MCF 10A (cell line): ENCODE results near the gene LACC1. TPM values are rescaled to one million over a fixed set of nuclear protein-coding genes. Genes with fewer than 3 reads are reported as not detected.

Experiments used
- BruUV-seq: library from RNA; stranded (reverse); fragments of 400-500 nt; replicated peaks from 2 replicates; lab custom pipeline; 2021; lab: Mats Ljungman, UMichigan
- CTCF ChIA-PET: fragments of 300-600 bp; sonication (Branson Sonifier 250); formaldehyde crosslinking; extraction: SDS; loops from one replicate; lab custom pipeline; 2021; ENCODE audit warnings: antibody characterized with exemption, inconsistent platforms; lab: Yijun Ruan, JAX
- POLR2A ChIA-PET: fragments of 300-600, 350-650 bp; sonication (Branson Sonifier 250); formaldehyde crosslinking; extraction: SDS; loops from one replicate; lab custom pipeline; 2020; ENCODE audit warnings: antibody characterized with exemption, inconsistent platforms; lab: Yijun Ruan, JAX
- DNase-seq: peaks from one replicate; pipeline ENCODE4 v3.0.0-alpha.2; 2018; ENCODE audit not compliant: unreplicated experiment
- H3K27ac Mint-ChIP-seq: one replicate; pipeline ENCODE4 v1.8.0; 2022; ENCODE audit warnings: mild to moderate bottlenecking, low read depth, mixed read lengths; ENCODE audit not compliant: unreplicated experiment
- H3K27me3 Mint-ChIP-seq: one replicate; pipeline ENCODE4 v1.8.0; 2022; ENCODE audit warnings: mixed read lengths; ENCODE audit not compliant: insufficient read depth, unreplicated experiment
- H3K36me3 Mint-ChIP-seq: one replicate; pipeline ENCODE4 v1.8.0; 2022; ENCODE audit warnings: mild to moderate bottlenecking, moderate library complexity, mixed read lengths; ENCODE audit not compliant: insufficient read depth, unreplicated experiment
- H3K4me1 Mint-ChIP-seq: one replicate; pipeline ENCODE4 v1.8.0; 2022; ENCODE audit warnings: mixed read lengths; ENCODE audit not compliant: insufficient read depth, unreplicated experiment
- H3K4me3 Mint-ChIP-seq: one replicate; pipeline ENCODE4 v1.8.0; 2022; ENCODE audit warnings: mild to moderate bottlenecking, moderate library complexity, mixed read lengths; ENCODE audit not compliant: unreplicated experiment
- H3K9me3 Mint-ChIP-seq: one replicate; pipeline ENCODE4 v1.8.0; 2022; ENCODE audit warnings: mixed read lengths; ENCODE audit not compliant: unreplicated experiment
- intact Hi-C: fragments of 100-400 bp; cut with micrococcal nuclease; formaldehyde crosslinking; loops from 2 replicates; pipeline ENCODE4 v1.14.1; 2022
- total RNA-seq: library from RNA; stranded (reverse); gene quantifications from 2 replicates; pipeline ENCODE4 v1.2.3, GENCODE V29; 2022
- TF ChIP-seq, protein P1 (sequence below): fragments of 200-600 bp; IDR thresholded peaks from one replicate; pipeline ENCODE4 v1.8.0; 2022; ENCODE audit warnings: antibody characterized with exemption, mild to moderate bottlenecking; ENCODE audit not compliant: unreplicated experiment

LACC1 gene
- total RNA-seq, 1 experiment from 2014 or later: 11.7 TPM

DNA sequence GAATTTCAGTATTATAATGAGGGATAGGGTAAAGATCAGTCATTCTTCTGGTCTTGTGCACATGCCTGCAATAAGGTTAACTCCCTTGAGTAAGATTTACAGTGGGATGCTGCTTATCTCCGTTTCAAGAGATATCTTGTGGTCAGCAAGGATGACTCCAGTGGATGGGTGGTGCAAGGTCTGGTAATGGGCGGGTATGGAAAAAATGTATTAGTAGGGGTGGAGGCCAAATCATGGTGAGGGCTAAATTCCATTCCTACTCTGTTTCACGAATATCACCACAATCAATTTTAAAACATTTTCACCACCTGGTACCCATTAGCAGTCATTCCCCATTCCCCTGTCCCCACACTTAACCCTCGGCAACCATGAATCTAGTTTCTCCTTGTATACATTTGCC lies 40.8 kb upstream of the LACC1 start:
- DNase-seq: no peak
- BruUV-seq: no TSS peak
- no peak overlapping the region for H3K27ac Mint-ChIP-seq
- H3K27me3 Mint-ChIP-seq: no peaks in the 10 kb centered on the region
- H3K36me3 Mint-ChIP-seq: no peaks in the 10 kb centered on the region
- H3K9me3 Mint-ChIP-seq: no peaks in the 10 kb centered on the region
- no peaks in the 10 kb centered on the region for H3K4me1 Mint-ChIP-seq
- ChIA-PET POLR2A (interaction anchor here (1.2 kb wide), 1 partner anchor 12 kb away, joined by 3 read pairs; no protein-coding TSS in a partner anchor), CTCF (interaction anchor here (0.7 kb wide), 1 partner anchor 23 kb away, joined by 3 read pairs; no protein-coding TSS in a partner anchor)
- TF ChIP-seq, protein P1, sequence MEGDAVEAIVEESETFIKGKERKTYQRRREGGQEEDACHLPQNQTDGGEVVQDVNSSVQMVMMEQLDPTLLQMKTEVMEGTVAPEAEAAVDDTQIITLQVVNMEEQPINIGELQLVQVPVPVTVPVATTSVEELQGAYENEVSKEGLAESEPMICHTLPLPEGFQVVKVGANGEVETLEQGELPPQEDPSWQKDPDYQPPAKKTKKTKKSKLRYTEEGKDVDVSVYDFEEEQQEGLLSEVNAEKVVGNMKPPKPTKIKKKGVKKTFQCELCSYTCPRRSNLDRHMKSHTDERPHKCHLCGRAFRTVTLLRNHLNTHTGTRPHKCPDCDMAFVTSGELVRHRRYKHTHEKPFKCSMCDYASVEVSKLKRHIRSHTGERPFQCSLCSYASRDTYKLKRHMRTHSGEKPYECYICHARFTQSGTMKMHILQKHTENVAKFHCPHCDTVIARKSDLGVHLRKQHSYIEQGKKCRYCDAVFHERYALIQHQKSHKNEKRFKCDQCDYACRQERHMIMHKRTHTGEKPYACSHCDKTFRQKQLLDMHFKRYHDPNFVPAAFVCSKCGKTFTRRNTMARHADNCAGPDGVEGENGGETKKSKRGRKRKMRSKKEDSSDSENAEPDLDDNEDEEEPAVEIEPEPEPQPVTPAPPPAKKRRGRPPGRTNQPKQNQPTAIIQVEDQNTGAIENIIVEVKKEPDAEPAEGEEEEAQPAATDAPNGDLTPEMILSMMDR: no peak
- H3K4me3 Mint-ChIP-seq: no peak overlapping the region
- intact Hi-C loops: no loop called here

DNA sequence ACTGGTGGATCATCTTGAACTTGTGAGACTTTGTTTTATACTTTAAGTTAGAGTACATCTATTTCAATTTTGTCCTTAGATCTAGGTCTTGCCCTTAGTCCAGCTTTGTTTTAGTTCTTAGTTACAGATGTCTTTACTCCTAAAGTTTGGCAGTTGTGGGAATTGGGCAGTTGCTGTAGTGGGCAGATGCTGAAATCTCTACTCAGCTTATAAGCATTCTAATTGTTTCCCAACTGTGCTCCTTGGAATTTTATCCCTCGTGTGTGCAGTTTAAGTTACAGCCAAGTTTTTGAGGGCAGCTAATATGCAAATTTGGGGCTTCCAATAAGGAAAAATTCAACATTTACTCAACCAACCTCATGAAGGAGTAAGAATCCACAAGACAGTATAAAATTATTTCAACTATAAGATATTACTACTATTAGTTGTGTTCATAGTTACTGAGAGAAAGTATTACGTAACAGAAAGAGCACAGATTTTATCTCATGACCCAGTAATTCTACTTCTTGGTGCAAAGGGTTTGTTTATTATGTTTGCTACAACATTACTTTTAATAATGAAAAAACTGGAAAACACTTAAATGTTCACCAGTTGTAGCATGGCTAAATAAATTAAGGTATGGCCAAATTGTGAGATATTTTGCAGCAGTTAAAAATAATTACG lies 33.1 kb upstream of the LACC1 start:
- ChIA-PET CTCF (interaction anchor here (0.7 kb wide), 1 partner anchor 574 kb away, joined by 4 read pairs; no protein-coding TSS in a partner anchor), POLR2A (interaction anchor here (0.6 to 1.0 kb wide), 4 partner anchors 15 to 1676 kb away, joined by 3 to 4 read pairs (median 3); no protein-coding TSS in a partner anchor)
- peaks cover 9% of the 10 kb centered on the region for H3K4me1 Mint-ChIP-seq

DNA sequence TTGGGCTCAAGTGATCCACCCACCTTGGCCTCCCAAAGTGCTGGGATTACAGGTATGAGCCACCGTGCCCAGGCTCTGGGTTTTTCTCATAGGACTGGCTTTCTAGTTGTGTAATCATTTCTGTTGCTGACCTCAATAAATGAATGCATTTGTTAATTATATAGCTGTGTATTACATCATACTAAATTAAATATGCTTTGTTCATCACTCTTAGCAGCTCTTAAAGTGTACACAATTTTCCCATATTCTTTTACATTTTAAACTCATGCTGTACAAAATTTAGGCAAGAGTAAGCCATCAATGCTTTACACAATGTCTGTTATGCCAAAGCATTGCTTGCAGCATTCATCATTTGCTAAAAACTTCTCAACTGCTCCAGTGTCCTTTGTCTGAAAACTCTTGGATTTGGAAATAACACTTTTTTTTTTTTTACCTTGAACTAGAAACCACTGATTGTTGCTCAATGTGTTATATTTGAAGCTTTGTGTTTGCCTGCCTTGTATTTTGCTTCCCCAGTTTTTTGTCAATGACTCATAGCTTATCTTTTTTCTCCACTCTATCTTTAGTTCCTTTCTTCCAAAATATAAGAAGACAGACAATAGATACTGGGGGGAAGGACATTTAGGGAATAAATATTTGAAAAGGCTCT lies 31.6 kb upstream of the LACC1 start:
- Mint-ChIP-seq H3K36me3 (peaks cover 17% of the 10 kb centered on the region), H3K27me3 (no peaks in the 10 kb centered on the region), H3K4me3 (no peak overlapping the region), H3K9me3 (peaks cover 21% of the 10 kb centered on the region), H3K4me1 (peaks cover 9% of the 10 kb centered on the region), H3K27ac (peak overlapping the region; percentile 62)
- intact Hi-C loops: no loop called here
- POLR2A ChIA-PET: interaction anchor here (0.7 to 0.9 kb wide), 3 partner anchors 17 to 455 kb away, joined by 3 read pairs; partner anchors contain the start of gene CCDC122
- peak; percentile 56 for DNase-seq
- no TSS peak for BruUV-seq
- TF ChIP-seq, protein P1: no peak
- CTCF ChIA-PET: interaction anchor here (0.6 kb wide), 1 partner anchor 803 kb away, joined by 3 read pairs; no protein-coding TSS in a partner anchor

More for the DNA sequence above, 33.1 kb upstream of the LACC1 start:
- Mint-ChIP-seq H3K9me3 (peaks cover 7% of the 10 kb centered on the region), H3K36me3 (peaks cover 16% of the 10 kb centered on the region), H3K27me3 (no peaks in the 10 kb centered on the region), H3K27ac (no peak overlapping the region), H3K4me3 (no peak overlapping the region)
- no TSS peak for BruUV-seq
- TF ChIP-seq, protein P1: no peak
- intact Hi-C loops: no loop called here
- no peak for DNase-seq

DNA sequence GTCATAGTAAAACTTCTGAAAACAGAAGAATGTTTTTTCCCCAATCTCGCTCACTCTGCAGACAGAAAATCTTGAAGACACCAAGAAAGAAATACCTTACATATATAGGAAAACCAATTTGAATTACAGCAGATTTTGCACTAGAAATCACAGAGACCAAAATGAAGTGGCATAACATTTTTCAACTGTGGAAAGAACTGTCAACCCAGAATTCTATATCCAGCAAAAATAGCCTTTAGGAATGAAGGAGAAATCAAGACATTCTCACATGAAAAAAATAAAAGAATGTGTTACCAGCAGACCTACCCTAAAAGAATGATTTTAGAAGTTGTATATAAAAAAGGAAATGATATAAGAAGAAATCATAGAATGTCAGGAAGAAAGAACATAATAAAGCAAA lies 28.8 kb upstream of the LACC1 start:
- TF ChIP-seq, protein P1: no peak
- DNase-seq: no peak
- Mint-ChIP-seq H3K27me3 (no peaks in the 10 kb centered on the region), H3K4me3 (no peak overlapping the region), H3K36me3 (peaks cover 17% of the 10 kb centered on the region), H3K9me3 (peaks cover 41% of the 10 kb centered on the region), H3K27ac (no peak overlapping the region), H3K4me1 (peaks cover 9% of the 10 kb centered on the region)
- no TSS peak for BruUV-seq
- POLR2A ChIA-PET: interaction anchor here (1.6 kb wide), 1 partner anchor 15 kb away, joined by 3 read pairs; no protein-coding TSS in a partner anchor
- intact Hi-C loops: no loop called here
- CTCF ChIA-PET: no interaction called here
